ENCODE measurements around the gene FAM240A.

FAM240A gene

DNA sequence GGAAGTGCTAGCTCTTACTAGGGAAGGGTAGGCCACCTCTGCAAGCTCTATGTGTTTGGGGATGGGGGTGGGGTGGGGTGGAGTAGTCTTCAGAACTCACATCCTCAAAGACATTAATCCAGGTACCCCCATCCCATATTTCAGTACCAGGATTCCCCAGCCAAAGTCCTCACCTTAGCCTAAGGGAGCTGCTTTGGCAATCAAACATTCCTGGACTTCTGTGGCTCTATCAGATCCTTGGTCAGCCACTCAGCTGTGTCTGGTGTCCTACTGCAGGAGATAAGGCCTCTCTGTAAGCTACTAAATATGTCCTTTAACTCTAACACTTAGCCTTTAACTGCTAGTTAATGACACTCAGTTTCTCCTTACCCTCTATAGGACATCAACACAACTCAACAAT, 26.9 kb downstream of the FAM240A start:
- TF ChIP-seq, protein P1, sequence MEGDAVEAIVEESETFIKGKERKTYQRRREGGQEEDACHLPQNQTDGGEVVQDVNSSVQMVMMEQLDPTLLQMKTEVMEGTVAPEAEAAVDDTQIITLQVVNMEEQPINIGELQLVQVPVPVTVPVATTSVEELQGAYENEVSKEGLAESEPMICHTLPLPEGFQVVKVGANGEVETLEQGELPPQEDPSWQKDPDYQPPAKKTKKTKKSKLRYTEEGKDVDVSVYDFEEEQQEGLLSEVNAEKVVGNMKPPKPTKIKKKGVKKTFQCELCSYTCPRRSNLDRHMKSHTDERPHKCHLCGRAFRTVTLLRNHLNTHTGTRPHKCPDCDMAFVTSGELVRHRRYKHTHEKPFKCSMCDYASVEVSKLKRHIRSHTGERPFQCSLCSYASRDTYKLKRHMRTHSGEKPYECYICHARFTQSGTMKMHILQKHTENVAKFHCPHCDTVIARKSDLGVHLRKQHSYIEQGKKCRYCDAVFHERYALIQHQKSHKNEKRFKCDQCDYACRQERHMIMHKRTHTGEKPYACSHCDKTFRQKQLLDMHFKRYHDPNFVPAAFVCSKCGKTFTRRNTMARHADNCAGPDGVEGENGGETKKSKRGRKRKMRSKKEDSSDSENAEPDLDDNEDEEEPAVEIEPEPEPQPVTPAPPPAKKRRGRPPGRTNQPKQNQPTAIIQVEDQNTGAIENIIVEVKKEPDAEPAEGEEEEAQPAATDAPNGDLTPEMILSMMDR (conservative IDR thresholded peaks at IDR 0.05; ENCODE audit: control insufficient read depth, insufficient read depth, low read depth, low read length) = no peak
- H3K4me3 ChIP-seq (ENCODE audit: control insufficient read depth, low read depth, low read length) = no peak overlapping the region
- no peak for DNase-seq (ENCODE audit: low read depth)

DNA sequence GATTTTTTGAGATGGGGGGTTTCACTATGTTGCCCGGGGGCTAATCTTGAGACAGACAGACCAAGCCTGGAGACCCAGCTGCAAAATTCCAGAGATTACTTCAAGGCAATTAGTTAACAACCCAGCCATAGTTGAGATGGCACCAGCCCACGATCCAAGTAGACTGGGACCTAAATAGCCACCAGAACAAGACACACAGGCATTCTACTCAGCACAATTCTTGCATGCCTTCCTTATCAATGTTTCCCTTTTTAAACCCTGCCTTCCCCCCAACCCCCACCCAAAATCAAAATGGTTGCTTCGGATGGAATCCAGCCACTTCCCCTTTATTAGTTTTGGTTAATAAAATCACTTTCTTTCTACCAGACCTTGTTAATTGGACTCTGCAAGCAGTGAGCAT, 28.6 kb downstream of the FAM240A start:
- TF ChIP-seq, protein P1 (conservative IDR thresholded peaks at IDR 0.05; ENCODE audit: control insufficient read depth, insufficient read depth, low read depth, low read length) = no peak
- DNase-seq (ENCODE audit: low read depth) = no peak
- no peak overlapping the region for H3K4me3 ChIP-seq (ENCODE audit: control insufficient read depth, low read depth, low read length)

DNA sequence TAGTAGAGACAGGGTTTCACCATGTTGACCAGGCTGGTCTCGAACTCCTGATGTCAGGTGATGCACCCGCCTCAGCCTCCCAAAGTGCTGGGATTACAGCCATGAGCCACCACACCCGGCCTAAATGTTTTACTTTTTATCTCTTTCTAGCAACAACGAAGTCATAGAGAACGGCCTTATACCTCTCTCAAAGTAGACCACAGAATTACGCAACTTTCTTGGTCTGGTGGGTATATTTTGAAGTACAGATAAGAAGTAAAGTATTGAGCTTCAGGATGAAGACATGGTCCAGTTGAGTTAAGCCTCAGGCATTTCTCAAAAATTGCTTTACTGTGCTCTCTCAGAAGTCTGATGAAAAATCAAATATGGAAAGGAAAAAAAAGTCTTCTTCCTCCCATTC, 30.6 kb downstream of the FAM240A start:
- no peak overlapping the region for H3K4me3 ChIP-seq (ENCODE audit: control insufficient read depth, low read depth, low read length)
- TF ChIP-seq, protein P1 (conservative IDR thresholded peaks at IDR 0.05; ENCODE audit: control insufficient read depth, insufficient read depth, low read depth, low read length) = no peak
- DNase-seq (ENCODE audit: low read depth) = no peak

DNA sequence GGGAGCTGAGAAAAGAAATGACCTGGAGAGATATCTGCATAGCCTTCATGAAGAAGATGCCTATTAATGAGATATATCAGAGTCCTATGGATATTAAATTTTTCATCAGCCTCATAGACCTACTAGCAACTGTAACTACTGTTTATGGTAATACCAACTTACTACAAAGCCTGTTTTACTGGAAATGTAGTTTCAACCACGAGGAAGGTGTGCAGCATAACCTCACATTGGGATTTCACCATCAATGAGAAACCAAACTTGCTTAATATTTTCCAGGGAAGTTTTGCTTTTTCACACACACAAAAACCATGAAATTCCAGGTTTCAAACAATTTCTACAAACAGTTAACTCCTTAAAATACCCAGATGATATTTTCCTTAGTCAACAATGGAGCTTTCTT, 31.4 kb downstream of the FAM240A start:
- DNase-seq (ENCODE audit: low read depth) = no peak
- no peak overlapping the region for H3K4me3 ChIP-seq (ENCODE audit: control insufficient read depth, low read depth, low read length)
- TF ChIP-seq, protein P1 (conservative IDR thresholded peaks at IDR 0.05; ENCODE audit: control insufficient read depth, insufficient read depth, low read depth, low read length) = no peak

DNA sequence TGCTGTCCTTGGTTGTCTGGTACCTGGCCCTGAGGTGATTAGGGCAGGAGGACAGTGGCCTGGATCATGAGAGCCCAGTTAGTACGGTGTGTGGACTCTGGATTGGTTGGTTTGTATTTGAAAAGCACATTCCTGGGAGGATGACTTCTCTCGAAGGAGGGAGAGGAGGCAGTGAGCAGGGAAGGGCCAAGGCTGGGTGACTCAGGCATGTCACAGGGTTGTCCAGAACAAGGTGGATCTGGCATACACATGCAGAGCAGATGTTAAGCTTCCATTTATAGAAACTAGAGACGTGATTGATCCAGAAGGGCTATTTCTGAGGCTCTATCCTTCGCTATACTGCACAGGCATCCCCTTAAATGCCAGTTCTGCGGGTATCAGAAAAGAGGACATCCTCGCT, 34.4 kb downstream of the FAM240A start:
- no peak overlapping the region for H3K4me3 ChIP-seq (ENCODE audit: control insufficient read depth, low read depth, low read length)
- TF ChIP-seq, protein P1 (conservative IDR thresholded peaks at IDR 0.05; ENCODE audit: control insufficient read depth, insufficient read depth, low read depth, low read length) = no peak
- peak; percentile 88 for DNase-seq (ENCODE audit: low read depth)

DNA sequence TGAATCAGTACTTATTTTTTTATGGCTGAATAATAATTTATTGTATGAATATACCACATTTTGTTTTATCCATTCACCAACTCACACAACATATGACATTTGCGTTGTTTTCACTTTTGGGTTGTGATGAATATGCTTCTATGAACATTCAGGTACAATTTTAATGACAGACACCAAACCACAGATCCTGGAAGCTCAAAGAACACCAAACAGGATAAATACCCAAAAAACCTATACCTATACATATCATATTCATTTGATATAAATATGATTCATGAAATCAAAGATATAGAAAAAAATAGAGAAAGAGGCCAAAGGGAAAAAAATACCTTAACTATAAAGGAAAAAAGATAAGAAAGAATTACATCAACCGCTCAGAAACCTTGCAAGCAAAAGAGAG, 35.8 kb downstream of the FAM240A start:
- TF ChIP-seq, protein P1 (conservative IDR thresholded peaks at IDR 0.05; ENCODE audit: control insufficient read depth, insufficient read depth, low read depth, low read length) = no peak
- DNase-seq (ENCODE audit: low read depth) = no peak
- no peak overlapping the region for H3K4me3 ChIP-seq (ENCODE audit: control insufficient read depth, low read depth, low read length)

DNA sequence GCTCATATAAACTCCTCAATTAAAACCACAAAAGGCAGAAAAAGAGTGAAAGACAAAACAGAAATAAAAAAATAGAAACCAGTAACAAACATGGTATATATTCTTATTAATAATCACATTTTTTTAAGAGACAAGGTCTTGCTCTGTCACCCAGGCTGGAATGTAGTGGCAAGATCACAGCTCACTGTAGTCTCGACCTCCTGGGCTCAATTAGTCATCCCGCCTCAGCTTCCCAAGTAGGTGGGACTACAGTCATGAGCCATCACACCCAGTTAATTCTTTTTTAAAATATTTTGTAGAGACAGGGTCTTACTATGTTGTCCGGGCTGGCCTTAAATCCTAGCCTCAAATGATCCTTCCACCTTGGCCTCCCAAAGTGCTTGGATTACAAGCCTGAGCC, 37.1 kb downstream of the FAM240A start:
- DNase-seq (ENCODE audit: low read depth) = peak; percentile 22
- TF ChIP-seq, protein P1 (conservative IDR thresholded peaks at IDR 0.05; ENCODE audit: control insufficient read depth, insufficient read depth, low read depth, low read length) = no peak
- H3K4me3 ChIP-seq (ENCODE audit: control insufficient read depth, low read depth, low read length) = no peak overlapping the region
